Stomach (tissue), 4 donors: Measurements from ENCODE around the gene TRAF1.

Source experiments
- CTCF ChIP-seq, 7 experiments: fragments of 450-650 bp in 4 of 7; fragments of 200-600 bp in 3 of 7; sonication (generic) in 3 of 7; IDR thresholded peaks; one replicate each; pipeline ENCODE4 v1.5.1; 2016 to 2019; ENCODE audit warnings: antibody characterized with exemption in 7 of 7, control low read depth in 2 of 7, mild to moderate bottlenecking in 1 of 7
- EP300 ChIP-seq: sonication (generic); formaldehyde crosslinking; IDR thresholded peaks from one replicate; pipeline ENCODE4 v1.6.1; 2017; ENCODE audit warnings: antibody characterized with exemption

GRCh38 chr9:120974921-120975320 lies 48.3 kb upstream of the TRAF1 start:
- TF ChIP-seq CTCF (IDR thresholded peaks at IDR 0.05): no peak
- TF ChIP-seq EP300: no peak
